AG09319 (cell line): ENCODE measurements around the gene SALL1.

ENCODE experiments used
- DNase-seq: peaks from one replicate; pipeline ENCODE4 v3.0.0-alpha.2; 2010; ENCODE audit warnings: low read depth; ENCODE audit errors: extremely low read depth
- CTCF ChIP-seq: IDR thresholded peaks from 2 replicates; pipeline ENCODE4 v1.5.1; 2011; ENCODE audit warnings: low read depth, mild to moderate bottlenecking, inconsistent platforms, low read length, moderate library complexity

SALL1 gene

GRCh38 chr16:51148678-51149228 is 2.3 kb downstream of the SALL1 start:
- no peak for DNase-seq

GRCh38 chr16:51147776-51148677 is 3.0 kb downstream of the SALL1 start:
- DNase-seq = no peak
- no peak for TF ChIP-seq CTCF

More at GRCh38 chr16:51148678-51149228, 2.3 kb downstream of the SALL1 start:
- TF ChIP-seq CTCF = no peak

- TF ChIP-seq CTCF = peak; percentile 46
- no peak for DNase-seq
These were observed 4.7 kb downstream of the SALL1 start for GRCh38 chr16:51146256-51146924.

GRCh38 chr16:51144203-51144602 is 6.9 kb downstream of the SALL1 start:
- no peak for DNase-seq
- TF ChIP-seq CTCF = no peak

- no peak for DNase-seq
- TF ChIP-seq CTCF = no peak
These were observed 7.7 kb downstream of the SALL1 start for GRCh38 chr16:51143196-51143977.

GRCh38 chr16:51141541-51141940 is 9.5 kb downstream of the SALL1 start:
- no peak for DNase-seq
- no peak for TF ChIP-seq CTCF
